H1 (cell line): Measurements from ENCODE around the gene GALNT2. TPM values are rescaled to one million over a fixed set of nuclear protein-coding genes. Genes with fewer than 3 reads are reported as not detected.

Source experiments
- CEBPB ChIP-seq: IDR thresholded peaks from 2 replicates; pipeline ENCODE4 v1.6.1; 2012; ENCODE audit warnings: low read depth, low read length
- E2F6 ChIP-seq: IDR thresholded peaks from 2 replicates; pipeline ENCODE4 v1.6.1; 2012; ENCODE audit warnings: inconsistent platforms
- GABPA ChIP-seq: IDR thresholded peaks from 2 replicates; pipeline ENCODE4 v1.6.1; 2011; ENCODE audit warnings: mild to moderate bottlenecking, low read length, moderate library complexity, borderline replicate concordance; ENCODE audit not compliant: insufficient read depth
- JUN ChIP-seq: IDR thresholded peaks from 2 replicates; pipeline ENCODE4 v1.6.1; 2011; ENCODE audit warnings: low read depth, mild to moderate bottlenecking, improper control_type of control experiment, low read length
- RBBP5 ChIP-seq: IDR thresholded peaks from 2 replicates; pipeline ENCODE4 v1.7.1; 2012; ENCODE audit warnings: low read depth, mild to moderate bottlenecking, inconsistent platforms, low read length, moderate library complexity, borderline replicate concordance
- SIX5 ChIP-seq: IDR thresholded peaks from 2 replicates; pipeline ENCODE4 v1.6.1; 2011; ENCODE audit warnings: mild to moderate bottlenecking, low read depth, low read length
- polyA plus RNA-seq, 7 experiments: library from polyadenylated mRNA; depleted of rRNA in 3 of 7; stranded (reverse) in 5 of 7; unstranded in 2 of 7; fragments of >200 nt in 5 of 7; fragments of 200-250 nt in 2 of 7; gene quantifications; 1 replicate in 5 of 7; 2 replicates in 1 of 7; 4 replicates in 1 of 7; pipeline versions ENCODE4 v1.2.1 to v1.2.3, GENCODE V29; 2011 to 2013; ENCODE audit warnings: missing spikeins in 2 of 7, mixed read lengths in 2 of 7
- total RNA-seq: library from RNA; stranded (reverse); fragmentation: NEBNext Ultra II Directional; extraction: Animal tissue kit (Norgen Biotek cat#: 25700); gene quantifications from 2 replicates; pipeline ENCODE4 v1.2.1, GENCODE V29; 2021
- TF ChIP-seq, protein P1 (sequence below): IDR thresholded peaks from 2 replicates; pipeline ENCODE4 v1.6.1; 2012; ENCODE audit warnings: low read length, inconsistent platforms

The GALNT2 gene
- total and polyA plus RNA-seq, 2 of the 8 experiments (the other 6 are each of a cell fraction or from before 2014, with no cell fraction given): 34.5 to 75.3 TPM

DNA sequence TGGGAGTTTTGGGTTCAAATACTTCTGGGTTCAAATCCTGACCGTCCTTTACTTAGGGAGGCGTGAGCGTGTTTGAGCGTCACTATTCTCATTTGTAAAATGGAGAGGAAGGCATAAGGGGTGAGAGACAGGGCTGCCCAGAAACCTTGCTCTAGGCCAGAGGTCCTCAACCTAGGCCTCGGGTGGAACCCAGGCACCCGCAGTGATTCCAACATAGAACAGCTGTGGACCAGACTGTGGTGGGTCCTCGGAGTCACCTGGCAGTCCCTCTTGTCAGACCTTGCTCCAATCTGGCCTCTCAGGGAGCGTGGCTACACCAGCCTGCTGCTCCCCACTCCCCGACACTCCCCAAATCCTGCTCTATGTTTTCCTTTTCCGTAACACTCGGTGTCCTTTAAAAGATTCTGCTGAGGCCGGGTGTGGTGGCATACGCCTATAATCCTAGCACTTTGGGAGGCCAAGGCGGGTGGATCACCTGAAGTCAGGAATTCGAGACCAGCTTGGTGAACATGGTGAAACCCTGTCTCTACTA, 242.7 kb downstream of the GALNT2 start (continued):
- no peak for TF ChIP-seq E2F6
- TF ChIP-seq, protein P1, sequence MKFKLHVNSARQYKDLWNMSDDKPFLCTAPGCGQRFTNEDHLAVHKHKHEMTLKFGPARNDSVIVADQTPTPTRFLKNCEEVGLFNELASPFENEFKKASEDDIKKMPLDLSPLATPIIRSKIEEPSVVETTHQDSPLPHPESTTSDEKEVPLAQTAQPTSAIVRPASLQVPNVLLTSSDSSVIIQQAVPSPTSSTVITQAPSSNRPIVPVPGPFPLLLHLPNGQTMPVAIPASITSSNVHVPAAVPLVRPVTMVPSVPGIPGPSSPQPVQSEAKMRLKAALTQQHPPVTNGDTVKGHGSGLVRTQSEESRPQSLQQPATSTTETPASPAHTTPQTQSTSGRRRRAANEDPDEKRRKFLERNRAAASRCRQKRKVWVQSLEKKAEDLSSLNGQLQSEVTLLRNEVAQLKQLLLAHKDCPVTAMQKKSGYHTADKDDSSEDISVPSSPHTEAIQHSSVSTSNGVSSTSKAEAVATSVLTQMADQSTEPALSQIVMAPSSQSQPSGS: no peak
- TF ChIP-seq CEBPB: no peak
- TF ChIP-seq RBBP5: no peak
- no peak for TF ChIP-seq SIX5
- TF ChIP-seq GABPA: no peak
- TF ChIP-seq JUN: no peak
